Activated CD4-positive, alpha-beta T cell treated with anti-CD3 and anti-CD28 coated beads, Interleukin-2, amount 50 U/mL, for 48 hours (primary cell): ENCODE measurements around the gene CPXM1.
"Not testable (repeated sequence)": the region's sequence is repeated elsewhere in the genome, so short reads cannot be mapped to it uniquely, and the experiment has no call there.

ENCODE experiments used
- DNase-seq, 2 experiments: peaks; one replicate each; pipeline ENCODE4 v3.0.0-alpha.2; 2020

CPXM1 gene

GRCh38 chr20:2799688-2800520 is 523 bp downstream of the CPXM1 start:
- peak; percentile 24 to 25 for DNase-seq

DNA sequence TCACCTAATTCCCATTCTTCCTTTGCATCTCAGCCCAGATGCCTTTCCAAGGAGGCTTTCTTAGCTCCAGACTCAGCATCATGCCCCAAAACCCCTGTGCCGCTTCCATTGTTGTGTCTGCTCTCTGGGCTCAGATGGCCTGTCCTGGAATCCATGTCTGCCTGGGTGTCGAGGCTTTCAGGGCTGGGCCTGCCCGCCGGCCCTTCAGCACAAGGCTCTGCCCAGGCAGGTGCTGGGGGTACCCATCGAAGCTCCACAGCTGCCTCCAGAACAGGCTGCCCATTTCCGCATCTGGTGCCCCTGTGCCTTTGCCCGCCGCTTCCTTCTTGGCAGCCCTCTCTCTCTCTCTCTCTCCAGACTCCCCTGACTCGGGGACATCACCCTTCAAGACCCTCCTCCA is 1.2 kb downstream of the CPXM1 start:
- peak in 1 of 2 experiments; percentile 11 for DNase-seq

GRCh38 chr20:2798814-2799213 is 1.6 kb downstream of the CPXM1 start:
- DNase-seq = no peak

DNA sequence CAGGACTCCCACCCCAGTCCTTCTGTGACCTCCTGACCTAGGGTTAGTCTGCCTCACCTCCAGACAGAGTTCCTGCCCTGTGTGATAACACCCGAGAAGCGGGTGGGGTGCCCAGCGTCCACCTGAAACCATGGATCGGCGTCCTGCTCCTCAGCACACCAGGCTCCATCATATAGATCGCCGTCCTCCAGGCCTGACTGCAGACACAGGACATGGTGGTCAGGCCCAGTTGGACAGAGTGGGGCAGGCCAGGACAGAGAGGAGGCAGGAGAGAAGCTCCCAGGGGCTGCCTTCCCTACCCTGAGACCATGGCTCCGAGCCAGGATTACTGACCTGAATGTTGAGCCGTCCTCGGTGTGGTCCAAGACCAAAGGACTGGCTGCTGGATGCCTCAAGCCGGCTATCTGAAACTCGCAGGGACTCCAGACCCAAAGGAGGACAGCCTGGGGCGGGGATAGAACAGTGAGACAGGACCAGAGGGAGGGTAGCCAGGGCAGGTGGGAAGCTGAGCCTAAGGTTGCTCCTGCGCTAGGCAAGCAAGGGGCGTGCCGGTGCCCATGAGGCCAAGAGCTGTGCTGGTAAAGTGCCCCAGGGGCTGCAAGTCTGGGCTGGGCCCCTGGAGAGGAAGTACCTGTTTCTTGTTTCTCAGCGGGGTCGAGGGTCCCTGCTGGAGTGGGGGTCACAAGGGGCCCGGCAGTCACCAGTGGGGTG is 2.2 kb downstream of the CPXM1 start:
- no peak for DNase-seq

DNA sequence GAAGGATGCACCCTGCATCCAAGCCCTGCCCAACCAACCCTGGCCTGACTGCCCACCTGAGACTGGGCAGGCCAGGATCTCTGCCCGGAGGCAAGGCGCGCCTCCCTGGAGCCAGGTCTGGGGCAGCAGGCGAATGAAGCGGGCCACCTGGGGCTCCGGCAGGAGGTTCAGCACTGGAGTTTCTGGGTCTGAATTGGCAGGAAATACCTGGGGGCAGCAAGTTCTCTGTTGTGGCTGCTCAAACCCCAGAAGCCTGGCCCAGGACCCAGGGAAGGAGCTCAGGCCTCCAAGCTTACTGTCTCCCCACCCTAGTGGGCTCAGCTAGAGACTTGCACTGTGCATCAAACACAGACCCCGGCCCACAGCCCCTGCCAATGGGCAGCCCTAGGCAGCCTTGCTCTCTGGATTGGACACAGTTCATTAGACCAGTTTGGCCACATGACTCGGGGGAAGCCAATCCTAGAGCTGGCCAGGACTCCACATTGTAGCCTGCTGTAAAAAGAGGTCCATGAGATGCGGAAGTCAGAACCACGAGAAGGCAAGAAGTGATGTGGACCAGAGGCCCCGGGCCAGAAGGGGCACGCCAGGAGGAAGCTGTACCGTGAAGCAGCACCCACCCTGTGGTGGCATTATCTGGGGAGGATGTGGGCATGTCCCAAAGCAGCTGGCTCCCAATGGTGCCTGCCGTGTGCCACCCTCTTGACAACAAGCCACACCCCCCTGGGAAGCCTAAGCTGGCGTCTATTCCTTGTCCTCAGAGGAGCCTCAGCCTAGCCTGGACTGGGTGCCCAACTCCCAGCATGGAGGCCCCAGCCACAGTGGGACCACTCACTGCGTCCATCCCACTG is 3.1 kb downstream of the CPXM1 start:
- no peak for DNase-seq

DNA sequence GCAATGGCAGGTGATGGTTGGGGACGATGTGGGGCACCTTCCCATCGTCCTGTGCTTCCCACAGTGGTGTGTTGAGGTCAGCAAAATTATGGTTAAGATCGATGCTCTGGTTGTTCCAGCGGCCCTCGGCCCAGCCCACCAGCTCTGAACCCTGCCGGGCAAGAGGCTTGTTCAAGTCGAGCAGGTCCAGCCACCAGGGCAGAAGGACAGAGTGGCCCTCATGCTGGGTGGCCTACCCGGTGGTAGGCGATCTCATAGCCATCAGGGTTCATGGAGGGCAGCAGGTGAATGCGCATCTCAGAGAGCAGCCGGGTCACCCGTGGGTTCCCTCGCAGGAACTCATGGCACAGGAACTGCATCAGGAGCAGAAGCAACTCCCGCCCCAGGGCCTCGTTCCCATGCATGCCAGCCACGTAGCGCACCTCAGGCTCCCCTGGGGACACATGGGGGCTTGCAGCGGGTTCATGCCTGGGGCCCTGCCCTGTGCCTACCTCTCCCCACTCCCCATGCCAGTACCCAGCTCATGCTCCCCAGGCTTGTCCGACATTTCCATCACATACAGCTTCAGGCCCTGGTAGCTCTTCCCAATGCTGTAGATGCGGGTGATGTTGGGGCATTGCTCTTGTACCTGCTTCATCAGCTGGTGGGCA is 4.3 kb downstream of the CPXM1 start:
- no peak for DNase-seq

DNA sequence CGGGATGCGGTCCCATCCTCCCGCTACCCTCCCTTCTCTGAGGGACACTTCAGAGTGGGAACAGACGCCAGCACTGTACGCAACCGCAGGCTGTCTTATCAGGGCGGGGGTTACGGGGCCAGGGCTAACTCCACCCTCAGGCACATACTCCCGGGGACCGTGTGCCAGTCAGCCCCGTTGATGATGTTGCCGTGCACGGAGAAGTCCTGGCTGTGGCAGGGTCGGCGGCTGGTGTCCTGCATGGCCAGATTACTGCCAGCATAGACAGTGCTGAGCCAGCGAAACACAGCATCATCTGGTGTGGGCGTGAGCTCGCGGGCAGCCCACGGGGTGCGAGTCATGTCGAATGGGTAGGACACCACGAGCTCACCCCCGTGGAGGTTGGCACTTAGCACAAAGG is 5.0 kb downstream of the CPXM1 start:
- DNase-seq = no peak

- no peak for DNase-seq
Measured at GRCh38 chr20:2794866-2795447, 5.5 kb downstream of the CPXM1 start.

DNA sequence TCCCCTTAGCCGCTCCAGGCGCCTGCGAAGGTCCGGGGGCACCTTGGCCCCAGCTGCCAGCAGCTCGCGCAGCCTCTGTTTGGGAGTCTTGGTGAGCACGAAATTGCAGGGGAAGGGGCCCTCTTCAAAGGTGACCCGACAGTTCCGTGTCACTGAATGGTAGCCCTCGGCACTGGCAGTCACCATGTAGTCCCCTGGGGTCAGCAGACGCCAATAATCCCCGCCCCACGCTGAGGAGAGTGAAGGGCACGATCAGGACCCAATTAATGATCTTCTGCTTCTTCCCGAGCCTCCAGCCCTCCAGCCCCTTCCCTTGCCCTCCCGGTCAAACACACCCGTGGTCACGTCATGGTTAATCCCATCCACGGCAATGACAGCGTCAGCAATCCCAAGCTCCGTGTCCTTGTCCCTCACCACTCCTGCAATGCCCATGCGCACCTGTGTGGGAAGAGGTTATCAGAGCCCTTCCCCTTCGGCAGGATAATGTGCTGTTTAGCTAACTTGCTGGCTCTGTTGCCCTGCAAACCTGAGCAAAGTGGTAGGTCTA is 6.2 kb downstream of the CPXM1 start:
- no peak for DNase-seq

DNA sequence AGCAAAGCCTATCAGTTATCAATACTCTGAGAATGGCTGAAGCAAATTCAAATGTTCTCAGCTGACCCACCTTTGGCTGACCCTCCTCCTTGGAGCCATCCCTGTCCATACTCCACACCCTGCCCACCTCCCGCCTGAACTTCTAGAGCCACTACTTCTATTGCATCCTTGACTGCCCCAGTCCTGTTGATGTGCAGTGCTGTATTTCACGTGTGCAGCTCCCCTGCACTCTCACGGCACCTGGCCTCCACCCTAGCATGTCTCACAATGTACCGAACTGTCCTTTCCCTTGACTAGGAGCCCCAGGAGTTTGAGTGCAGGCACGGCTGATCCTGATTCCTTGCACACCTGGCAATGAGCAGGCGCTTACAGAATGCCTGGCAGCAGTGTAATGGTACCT is 7.0 kb downstream of the CPXM1 start:
- no peak for DNase-seq

GRCh38 chr20:2783908-2784566 is 16.4 kb downstream of the CPXM1 start:
- DNase-seq = no peak

- DNase-seq = no peak
Measured at GRCh38 chr20:2780948-2781347, 19.5 kb downstream of the CPXM1 start.

DNA sequence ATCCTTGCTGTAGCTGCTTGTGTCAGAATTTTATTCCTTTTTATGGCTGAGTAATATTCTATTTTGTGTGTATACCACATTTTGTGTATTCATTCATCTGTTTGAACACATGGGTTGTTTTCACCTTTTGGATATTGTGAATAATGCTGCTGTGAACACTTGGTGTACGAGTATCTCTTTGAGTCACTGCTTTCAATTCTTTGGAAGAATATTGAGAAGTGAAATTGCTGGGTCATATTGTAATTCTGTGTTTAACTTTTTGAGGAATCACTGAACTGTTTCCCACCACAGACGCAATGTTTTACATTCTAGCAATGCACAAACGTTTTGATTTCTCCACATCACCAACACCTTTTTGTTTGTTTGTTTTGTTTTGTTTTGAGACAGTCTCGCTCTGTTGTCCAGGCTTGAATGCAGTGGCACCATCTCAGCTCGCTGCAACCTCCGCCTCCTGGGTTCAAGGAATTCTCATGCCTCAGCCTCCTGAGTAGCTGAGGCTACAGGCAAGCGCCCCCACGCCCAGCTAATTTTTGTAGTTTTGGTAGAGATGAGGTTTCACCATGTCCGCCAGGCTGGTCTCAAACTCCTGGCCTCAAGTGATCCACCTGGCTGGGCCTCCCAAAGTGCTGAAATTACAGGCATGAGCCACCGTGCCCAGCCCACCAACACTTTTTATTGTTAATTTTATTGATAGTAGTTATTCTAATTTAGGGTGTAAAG is 21.7 kb downstream of the CPXM1 start:
- DNase-seq = no peak

- no peak for DNase-seq
Measured at GRCh38 chr20:2775139-2775538, 25.3 kb downstream of the CPXM1 start.

GRCh38 chr20:2773812-2774211 is 26.6 kb downstream of the CPXM1 start:
- DNase-seq = no peak

- no peak for DNase-seq
Measured at GRCh38 chr20:2771631-2772080, 28.8 kb downstream of the CPXM1 start.

GRCh38 chr20:2770091-2770490 is 30.3 kb downstream of the CPXM1 start:
- DNase-seq = not testable (repeated sequence)

GRCh38 chr20:2768632-2769015 is 31.8 kb downstream of the CPXM1 start:
- no peak for DNase-seq

- no peak for DNase-seq
Measured at GRCh38 chr20:2767768-2768631, 32.4 kb downstream of the CPXM1 start.

- DNase-seq = no peak
Measured at GRCh38 chr20:2763186-2763585, 37.2 kb downstream of the CPXM1 start.
